Neural crest cell (in vitro differentiated cells): ENCODE results near the gene PSME1. TPM values are rescaled to one million over a fixed set of nuclear protein-coding genes. Genes with fewer than 3 reads are reported as not detected.

Experiments used
- DNase-seq: peaks from one replicate; pipeline ENCODE4 v3.0.0; 2021; ENCODE audit warnings: low read depth, mixed read lengths, low spot score
- H3K27ac Mint-ChIP-seq: one replicate; pipeline ENCODE4 v1.8.0; 2021; ENCODE audit warnings: mild to moderate bottlenecking, mixed read lengths; ENCODE audit not compliant: unreplicated experiment
- H3K27me3 Mint-ChIP-seq: 2 replicates; pipeline ENCODE4 v1.8.0; 2021; ENCODE audit warnings: low read depth, mild to moderate bottlenecking, mixed read lengths
- H3K36me3 Mint-ChIP-seq: 2 replicates; pipeline ENCODE4 v1.8.0; 2021; ENCODE audit warnings: low read depth, mild to moderate bottlenecking, mixed read lengths
- H3K4me1 Mint-ChIP-seq: 2 replicates; pipeline ENCODE4 v1.8.0; 2021; ENCODE audit warnings: mixed read lengths
- H3K4me3 Mint-ChIP-seq: one replicate; pipeline ENCODE4 v1.8.0; 2021; ENCODE audit warnings: mild to moderate bottlenecking, mixed read lengths
- H3K9me3 Mint-ChIP-seq: 2 replicates; pipeline ENCODE4 v1.8.0; 2021; ENCODE audit warnings: mixed read lengths
- total RNA-seq: library from RNA; stranded (reverse); gene quantifications from 2 replicates; pipeline ENCODE4 v1.2.1, GENCODE V29; 2021
- TF ChIP-seq, protein P1 (sequence below): fragments of 200-600 bp; sonication (generic); conservative IDR thresholded peaks from 2 replicates; pipeline ENCODE4 v1.5.0; 2021; ENCODE audit warnings: antibody characterized with exemption, mild to moderate bottlenecking

The PSME1 gene
- total RNA-seq, 1 donor from 2014 or later = 88.5 TPM

DNA sequence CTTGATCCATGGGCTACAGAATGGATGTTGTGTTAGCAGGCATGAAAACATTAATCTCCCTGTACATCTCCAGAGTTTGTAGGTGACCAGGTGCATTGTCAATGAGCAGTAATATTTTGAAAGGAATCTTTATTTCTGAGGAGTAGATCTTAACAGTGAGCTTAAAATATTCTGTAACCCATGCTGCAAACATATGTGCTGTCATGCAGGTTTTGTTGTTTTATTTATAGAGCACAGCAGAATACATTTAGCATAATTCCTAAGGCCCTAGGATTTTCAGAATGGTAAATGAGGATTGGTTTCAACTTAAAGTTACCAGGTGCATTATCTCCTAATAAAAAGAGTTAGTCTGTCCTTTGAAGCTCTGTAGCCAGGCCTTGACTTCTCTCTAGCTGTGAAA is 9.1 kb upstream of the PSME1 start:
- Mint-ChIP-seq H3K27ac (no peak overlapping the region), H3K9me3 (no peaks in the 10 kb centered on the region), H3K4me3 (no peak overlapping the region), H3K36me3 (no peaks in the 10 kb centered on the region), H3K27me3 (no peaks in the 10 kb centered on the region), H3K4me1 (no peaks in the 10 kb centered on the region)
- DNase-seq = no peak
- TF ChIP-seq, protein P1, sequence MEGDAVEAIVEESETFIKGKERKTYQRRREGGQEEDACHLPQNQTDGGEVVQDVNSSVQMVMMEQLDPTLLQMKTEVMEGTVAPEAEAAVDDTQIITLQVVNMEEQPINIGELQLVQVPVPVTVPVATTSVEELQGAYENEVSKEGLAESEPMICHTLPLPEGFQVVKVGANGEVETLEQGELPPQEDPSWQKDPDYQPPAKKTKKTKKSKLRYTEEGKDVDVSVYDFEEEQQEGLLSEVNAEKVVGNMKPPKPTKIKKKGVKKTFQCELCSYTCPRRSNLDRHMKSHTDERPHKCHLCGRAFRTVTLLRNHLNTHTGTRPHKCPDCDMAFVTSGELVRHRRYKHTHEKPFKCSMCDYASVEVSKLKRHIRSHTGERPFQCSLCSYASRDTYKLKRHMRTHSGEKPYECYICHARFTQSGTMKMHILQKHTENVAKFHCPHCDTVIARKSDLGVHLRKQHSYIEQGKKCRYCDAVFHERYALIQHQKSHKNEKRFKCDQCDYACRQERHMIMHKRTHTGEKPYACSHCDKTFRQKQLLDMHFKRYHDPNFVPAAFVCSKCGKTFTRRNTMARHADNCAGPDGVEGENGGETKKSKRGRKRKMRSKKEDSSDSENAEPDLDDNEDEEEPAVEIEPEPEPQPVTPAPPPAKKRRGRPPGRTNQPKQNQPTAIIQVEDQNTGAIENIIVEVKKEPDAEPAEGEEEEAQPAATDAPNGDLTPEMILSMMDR = no peak

DNA sequence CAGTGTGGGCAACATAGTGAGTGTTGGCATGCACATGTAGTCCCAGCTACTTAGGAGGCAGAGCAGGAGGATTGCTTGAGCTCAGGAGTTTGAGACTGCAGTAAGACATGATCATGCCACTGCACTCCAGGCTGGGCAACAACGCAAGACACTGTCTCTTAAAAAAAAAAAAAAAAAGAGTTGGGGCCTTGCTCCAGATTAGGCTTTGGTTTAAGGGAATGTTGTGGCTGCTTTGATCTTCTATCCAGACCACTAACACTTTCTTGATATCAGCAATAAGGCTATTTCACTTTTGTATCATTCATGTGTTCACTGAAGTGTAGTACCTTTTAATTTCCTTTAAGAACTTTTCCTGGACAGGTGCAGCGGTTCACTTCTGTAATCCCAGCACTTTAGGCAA is 8.3 kb upstream of the PSME1 start:
- TF ChIP-seq, protein P1 = no peak
- no peaks in the 10 kb centered on the region for H3K27me3 Mint-ChIP-seq
- H3K36me3 Mint-ChIP-seq = no peaks in the 10 kb centered on the region
- H3K9me3 Mint-ChIP-seq = no peaks in the 10 kb centered on the region
- no peaks in the 10 kb centered on the region for H3K4me1 Mint-ChIP-seq
- no peak overlapping the region for H3K4me3 Mint-ChIP-seq
- no peak overlapping the region for H3K27ac Mint-ChIP-seq
- DNase-seq = no peak

DNA sequence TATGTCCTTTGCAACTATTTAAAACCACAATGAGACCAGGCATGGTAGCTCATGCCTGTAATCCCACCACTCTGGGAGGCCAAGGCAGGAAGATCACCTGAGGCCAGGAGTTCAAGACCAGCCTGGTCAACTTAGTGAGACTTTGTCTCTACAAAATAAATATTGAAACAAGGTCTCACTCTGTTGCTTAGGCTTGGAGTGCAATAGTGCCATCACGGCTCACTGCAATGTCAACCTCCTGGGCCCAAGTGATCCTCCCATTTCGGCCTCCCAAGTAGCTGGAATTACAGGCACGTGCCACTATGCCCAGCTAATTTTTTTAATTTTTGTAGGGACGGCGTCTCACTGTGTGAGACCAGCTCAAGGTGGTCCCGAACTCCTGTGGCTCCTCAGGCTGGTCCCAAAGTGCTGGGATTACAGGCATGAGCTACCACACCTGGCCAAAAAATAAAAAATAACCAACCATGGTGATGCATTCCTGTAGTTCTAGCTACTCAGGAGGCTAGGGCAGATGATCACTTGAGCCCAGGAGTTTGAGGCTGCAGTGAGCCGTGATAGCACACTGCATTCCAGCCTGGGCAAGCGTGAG is 6.5 kb upstream of the PSME1 start:
- TF ChIP-seq, protein P1 = no peak
- no peak overlapping the region for H3K27ac Mint-ChIP-seq
- no peaks in the 10 kb centered on the region for H3K4me1 Mint-ChIP-seq
- H3K36me3 Mint-ChIP-seq = no peaks in the 10 kb centered on the region
- no peaks in the 10 kb centered on the region for H3K9me3 Mint-ChIP-seq
- DNase-seq = no peak
- H3K4me3 Mint-ChIP-seq = no peak overlapping the region
- no peaks in the 10 kb centered on the region for H3K27me3 Mint-ChIP-seq

DNA sequence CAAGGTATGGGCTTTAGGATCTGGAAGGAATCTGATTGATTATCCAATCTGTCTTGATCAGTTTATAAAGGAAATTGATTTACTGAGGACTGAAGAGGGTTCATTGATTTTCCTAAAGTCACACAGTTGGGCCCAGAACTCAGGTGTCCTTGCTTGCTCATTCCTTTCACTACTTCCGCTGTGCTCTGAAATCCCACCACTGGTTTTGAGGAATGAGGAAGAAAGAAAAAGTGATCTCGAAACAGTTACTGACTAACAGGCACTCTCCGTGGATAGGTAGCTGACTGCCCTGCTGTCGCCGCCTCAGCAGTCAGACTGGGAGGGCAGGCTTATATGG is 5.6 kb upstream of the PSME1 start, which contains the start of gene FITM1:
Gene FITM1 (plus strand): TSS at position 280 of the 337 bp plus-strand sequence. CDS start 905 bp downstream, outside the sequence.
- H3K4me3 Mint-ChIP-seq = peak within 1 kb of the TSS; percentile 65
- H3K9me3 Mint-ChIP-seq = no peaks in the 10 kb centered on the region
- no peak for DNase-seq
- TF ChIP-seq, protein P1 = no peak
- H3K36me3 Mint-ChIP-seq = no peaks in the 10 kb centered on the region
- peaks cover 3% of the 10 kb centered on the region for H3K4me1 Mint-ChIP-seq
- no peak within 1 kb of the TSS for H3K27ac Mint-ChIP-seq
- H3K27me3 Mint-ChIP-seq = no peaks in the 10 kb centered on the region

DNA sequence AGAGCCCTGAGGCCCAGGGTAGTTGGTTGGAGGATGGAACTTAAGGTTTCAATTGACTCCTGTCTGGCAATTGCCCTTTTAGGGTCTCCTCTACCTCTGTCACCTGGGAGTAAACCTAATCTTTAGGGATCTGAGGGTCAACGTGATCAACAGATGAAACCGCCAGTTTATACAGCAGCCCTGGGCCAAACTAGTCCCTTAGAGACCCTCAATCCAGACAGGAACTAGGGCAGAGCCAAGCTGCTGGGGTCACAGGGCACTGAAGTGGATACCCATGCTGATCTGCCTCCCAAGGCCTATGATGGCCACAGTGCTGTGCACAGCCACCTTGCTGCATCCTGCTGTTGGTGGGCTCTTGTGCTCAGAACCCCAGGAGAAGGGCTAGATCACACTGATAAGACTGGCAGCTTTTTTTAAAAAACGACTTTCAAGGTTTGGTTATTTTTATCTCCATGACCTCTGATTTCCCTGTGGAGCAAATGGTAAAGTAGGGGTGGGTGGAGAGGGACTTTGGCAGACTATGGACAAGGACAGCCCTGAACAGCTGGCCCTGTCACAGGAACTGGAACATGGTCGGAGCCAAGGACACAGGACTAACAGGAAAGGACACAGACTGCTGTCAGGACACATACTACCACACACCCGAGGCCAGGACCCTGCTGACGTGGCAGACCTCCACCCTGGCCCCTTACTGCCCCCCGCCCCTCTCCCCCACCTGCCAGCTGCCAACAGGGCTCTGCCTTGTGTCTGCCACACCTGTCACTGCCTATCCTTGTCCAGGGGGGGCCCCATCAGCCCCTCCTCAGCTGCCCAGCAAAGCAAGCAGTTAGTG is 5.1 kb upstream of the PSME1 start:
- DNase-seq = no peak
- Mint-ChIP-seq H3K27me3 (no peaks in the 10 kb centered on the region), H3K9me3 (no peaks in the 10 kb centered on the region), H3K4me3 (peak overlapping the region; percentile 65), H3K27ac (no peak overlapping the region), H3K4me1 (peaks cover 7% of the 10 kb centered on the region), H3K36me3 (no peaks in the 10 kb centered on the region)
- TF ChIP-seq, protein P1 = no peak
